ENCODE measurements around the gene HTR7. TPM values are rescaled to one million over a fixed set of nuclear protein-coding genes. Genes with fewer than 3 reads are reported as not detected.
A peak's percentile ranks its signal among the peaks of the same experiment; 100 is the strongest.

The HTR7 gene
- total and polyA plus RNA-seq, 9 of the 15 experiments (the other 6 are each of a cell fraction or from before 2014, with no cell fraction given) = 0.07 to 0.33 (median 0.18) TPM

GRCh38 chr10:90871766-90872647, 14.2 kb upstream of the HTR7 start, which contains the start of gene RPP30:
RPP30 (plus strand) TSS chr10:90871974; CDS start chr10:90871987, 13 bp downstream.
- BruUV-seq (replicated peaks) = no TSS peak
- Histone ChIP-seq H3K9me3 (replicated peaks; ENCODE audit: control insufficient read depth, insufficient read depth, low read depth, low read length) (no peaks in the 10 kb centered on the region), H3K27ac (ENCODE audit: extremely low read depth, low read depth, low read length) (peak within 1 kb of the TSS; percentile 71), H3K9me1 (ENCODE audit: control insufficient read depth, insufficient read depth, low read length) (no peaks in the 10 kb centered on the region), H3K4me2 (ENCODE audit: insufficient read depth, low read length) (peak within 1 kb of the TSS; percentile 90), H3K4me1 (replicated peaks in 1 of 2; ENCODE audit: control insufficient read depth in 2 of 2, insufficient read depth in 2 of 2, low read length in 2 of 2) (peaks cover 0 to 7% of the 10 kb centered on the region in 2 experiments; a peak in 1 of 5 replicates), H3K9ac (ENCODE audit: insufficient read depth in 1 of 2, low read depth in 2 of 2, low read length in 2 of 2) (peak within 1 kb of the TSS; percentile 81 to 94), H4K20me1 (replicated peaks; ENCODE audit: control insufficient read depth, insufficient read depth, low read length) (no peaks in the 10 kb centered on the region), H2AFZ (ENCODE audit: low read depth, low read length) (peak within 1 kb of the TSS; percentile 99), H3K79me2 (ENCODE audit: control insufficient read depth, insufficient read depth, low read length) (peaks cover 30% of the 10 kb centered on the region), H3K36me3 (ENCODE audit: control insufficient read depth, insufficient read depth, low read length) (peaks cover 25% of the 10 kb centered on the region; the same call in 2 of the 3 replicates), H3K4me3 (peak within 1 kb of the TSS; percentile 95), H3K27me3 (ENCODE audit: control insufficient read depth in 2 of 2, insufficient read depth in 2 of 2, low read length in 2 of 2) (no peaks in the 10 kb centered on the region)
- peak; percentile 77 to 86 (median 82) for DNase-seq (ENCODE audit: extremely low read depth in 1 of 4, low spot score in 3 of 4)
- ChIA-PET POLR2A (interaction anchor here (0.5 to 0.6 kb wide), 3 partner anchors 16 to 1976 kb away, joined by 3 to 5 read pairs (median 3); no protein-coding TSS in a partner anchor), CTCF (ENCODE audit: low intra/inter-chr PET ratio) (interaction anchor here (1.0 to 1.1 kb wide), 3 partner anchors 92 to 1654 kb away, joined by 3 to 6 read pairs (median 3); no protein-coding TSS in a partner anchor)
- FAIRE-seq = peak; percentile 95
- in situ Hi-C loops (cut with MboI) (loop anchor here (25.0 kb wide), 1 partner anchor 1435 kb away; no protein-coding TSS in a partner anchor), intact Hi-C loops (cut with micrococcal nuclease) (loop anchor here (2.0 kb wide), 1 partner anchor 121 kb away; no protein-coding TSS in a partner anchor)
- 0% methylated on average over 38 of the region's 43 CpGs for WGBS (ENCODE audit: insufficient coverage, low coverage, missing lambda C conversion rate)
- ATAC-seq = peak; percentile 100
- no peak for TF ChIP-seq ZNF253 (CRISPR knock-in tag; conservative IDR thresholded peaks at IDR 0.05)
- TF ChIP-seq HOXB6 (CRISPR knock-in tag; IDR thresholded peaks at IDR 0.05; ENCODE audit: borderline replicate concordance) = no peak
- TF ChIP-seq ZNF79 (CRISPR knock-in tag; IDR thresholded peaks at IDR 0.05; ENCODE audit: low read depth) = no peak
- TF ChIP-seq CBX1 (IDR thresholded peaks at IDR 0.05; ENCODE audit: low read depth) = no peak
- peak; percentile 91 for TF ChIP-seq HCFC1 (IDR thresholded peaks at IDR 0.05; ENCODE audit: low read depth, low read length)
- no peak for TF ChIP-seq ZNF785 (CRISPR knock-in tag; IDR thresholded peaks at IDR 0.05)
- TF ChIP-seq MITF (IDR thresholded peaks at IDR 0.05) = 0 out of 2 replicates have a peak, but pooled peaks have one; percentile 31
- TF ChIP-seq POLR3A (IDR thresholded peaks at IDR 0.05; ENCODE audit: borderline replicate concordance, extremely low read depth, insufficient read depth, insufficient read length) = no peak
- no peak for TF ChIP-seq TCF3 (CRISPR knock-in tag; IDR thresholded peaks at IDR 0.05)
- TF ChIP-seq POLR2A (conservative IDR thresholded peaks at IDR 0.05) = peak; percentile 77
- no peak for TF ChIP-seq JUN (IDR thresholded peaks at IDR 0.05; ENCODE audit: borderline replicate concordance, low read depth, low read length)
- no peak for TF ChIP-seq JUN (CRISPR knock-in tag; IDR thresholded peaks at IDR 0.05; ENCODE audit: borderline replicate concordance)
- TF ChIP-seq MIER1 (IDR thresholded peaks at IDR 0.05; ENCODE audit: low read depth) = no peak
- no peak; the same call in 1 of the 2 replicates for TF ChIP-seq ETS1 (conservative IDR thresholded peaks at IDR 0.05; ENCODE audit: control insufficient read depth, low read depth, low read length)
- no peak for TF ChIP-seq ATF4 (CRISPR knock-in tag; IDR thresholded peaks at IDR 0.05)
- no peak for TF ChIP-seq PHB (CRISPR knock-in tag; IDR thresholded peaks at IDR 0.05)
- no peak for TF ChIP-seq U2AF1 (optimal IDR thresholded peaks at IDR 0.05; ENCODE audit: low read depth, low read length)
- TF ChIP-seq SIN3B (IDR thresholded peaks at IDR 0.05; ENCODE audit: low read depth) = peak; percentile 83
- TF ChIP-seq NUFIP1 (IDR thresholded peaks at IDR 0.05; ENCODE audit: partially characterized antibody) = no peak

All from K562 (cell line).